ENCODE measurements around the gene ADAMTS16. TPM values are rescaled to one million over a fixed set of nuclear protein-coding genes. Genes with fewer than 3 reads are reported as not detected.

Gene ADAMTS16
- total RNA-seq, 4 donors from 2014 or later: 1.5 to 2.8 (median 2.0) TPM

- H3K36me3 ChIP-seq: no peaks in the 10 kb centered on the region
- peaks cover 0 to 9% (median 2%) of the 10 kb centered on the region in 4 donors for H3K4me1 ChIP-seq
- H3K27ac ChIP-seq: peak overlapping the region in 1 of 4 donors; percentile 24
- H3K27me3 ChIP-seq: no peaks in the 10 kb centered on the region
- peaks cover 0 to 6% (median 0%) of the 10 kb centered on the region in 4 donors for H3K9me3 ChIP-seq
- no peak for DNase-seq (ENCODE audit: low spot score in 2 of 2)
- H3K4me3 ChIP-seq: no peak overlapping the region
- 64 to 66% methylated on average over 3 of the region's 3 CpGs for WGBS, 2 donors
- TF ChIP-seq POLR2A (IDR thresholded peaks at IDR 0.05) (no peak), CTCF (IDR thresholded peaks at IDR 0.05) (no peak), EP300 (IDR thresholded peaks at IDR 0.05) (no peak)
These were observed 138.8 kb downstream of the ADAMTS16 start for GRCh38 chr5:5278815-5279381.

- DNase-seq (ENCODE audit: low spot score in 2 of 2): no peak
- Histone ChIP-seq H3K4me3 (no peak overlapping the region), H3K27me3 (no peaks in the 10 kb centered on the region), H3K9me3 (peaks cover 0 to 6% (median 0%) of the 10 kb centered on the region in 4 donors), H3K36me3 (no peaks in the 10 kb centered on the region), H3K27ac (no peak overlapping the region), H3K4me1 (peaks cover 0 to under 1% (median 0%) of the 10 kb centered on the region in 4 donors)
- WGBS, 2 donors: 68 to 72% methylated on average over 3 of the region's 3 CpGs
- TF ChIP-seq CTCF (IDR thresholded peaks at IDR 0.05) (no peak), EP300 (IDR thresholded peaks at IDR 0.05) (no peak)
These were observed 145.8 kb downstream of the ADAMTS16 start for GRCh38 chr5:5285906-5286305.

GRCh38 chr5:5287419-5287818, 147.3 kb downstream of the ADAMTS16 start:
- Histone ChIP-seq H3K9me3 (peaks cover 0 to 6% (median 0%) of the 10 kb centered on the region in 4 donors), H3K36me3 (no peaks in the 10 kb centered on the region), H3K27ac (no peak overlapping the region), H3K27me3 (no peaks in the 10 kb centered on the region), H3K4me3 (no peak overlapping the region), H3K4me1 (peaks cover 0 to 12% (median 2%) of the 10 kb centered on the region in 4 donors)
- DNase-seq (ENCODE audit: low spot score in 2 of 2): no peak
- WGBS, 2 donors: 91 to 97% methylated on average over 9 of the region's 9 CpGs
- no peak for TF ChIP-seq EP300 (IDR thresholded peaks at IDR 0.05)
- no peak for TF ChIP-seq POLR2A (IDR thresholded peaks at IDR 0.05)
- no peak for TF ChIP-seq CTCF (IDR thresholded peaks at IDR 0.05)

GRCh38 chr5:5288201-5288600, 148.1 kb downstream of the ADAMTS16 start:
- Histone ChIP-seq H3K4me1 (peaks cover 0 to 12% (median 2%) of the 10 kb centered on the region in 4 donors), H3K36me3 (no peaks in the 10 kb centered on the region), H3K27ac (no peak overlapping the region), H3K27me3 (no peaks in the 10 kb centered on the region), H3K4me3 (no peak overlapping the region), H3K9me3 (peaks cover 0 to 5% (median 0%) of the 10 kb centered on the region in 4 donors)
- TF ChIP-seq EP300 (IDR thresholded peaks at IDR 0.05) (no peak), POLR2A (IDR thresholded peaks at IDR 0.05) (no peak)
- no peak for DNase-seq (ENCODE audit: low spot score in 2 of 2)
- WGBS, 2 donors: 72 to 77% methylated on average over 8 of the region's 8 CpGs

- no peak for DNase-seq (ENCODE audit: low spot score in 2 of 2)
- Histone ChIP-seq H3K27ac (no peak overlapping the region), H3K27me3 (no peaks in the 10 kb centered on the region), H3K4me1 (peaks cover 0 to 12% (median 2%) of the 10 kb centered on the region in 4 donors), H3K36me3 (no peaks in the 10 kb centered on the region), H3K4me3 (no peak overlapping the region), H3K9me3 (no peaks in the 10 kb centered on the region)
- 88 to 91% methylated on average over 2 of the region's 2 CpGs for WGBS, 2 donors
- TF ChIP-seq EP300 (IDR thresholded peaks at IDR 0.05) (no peak), CTCF (IDR thresholded peaks at IDR 0.05) (no peak), POLR2A (IDR thresholded peaks at IDR 0.05) (no peak)
These were observed 149.4 kb downstream of the ADAMTS16 start for GRCh38 chr5:5289537-5289936.
